HepG2 (cell line): Measurements from ENCODE around the gene OASL. TPM values are rescaled to one million over a fixed set of nuclear protein-coding genes. Genes with fewer than 3 reads are reported as not detected.
A peak's percentile ranks its signal among the peaks of the same experiment; 100 is the strongest.

ENCODE experiments used
- CCDC6 ChIP-seq: sonication (generic); formaldehyde crosslinking; IDR thresholded peaks from 2 replicates; pipeline ENCODE4 v1.8.1; 2022; ENCODE audit warnings: mild to moderate bottlenecking, missing genetic modification reagents, moderate library complexity
- DR1 ChIP-seq: sonication (generic); formaldehyde crosslinking; IDR thresholded peaks from 2 replicates; pipeline ENCODE4 v1.8.0; 2021; ENCODE audit warnings: mild to moderate bottlenecking, missing genetic modification reagents, inconsistent platforms
- FOSL1 ChIP-seq: sonication (generic); formaldehyde crosslinking; IDR thresholded peaks from 2 replicates; pipeline ENCODE4 v1.9.0; 2021; ENCODE audit warnings: missing genetic modification reagents, borderline replicate concordance
- FOSL2 ChIP-seq: sonication (generic); formaldehyde crosslinking; IDR thresholded peaks from 2 replicates; pipeline ENCODE4 v1.4.0; 2020; ENCODE audit warnings: missing genetic modification reagents
- HNRNPL ChIP-seq: fragments of 200-400 bp; formaldehyde crosslinking; IDR thresholded peaks from 2 replicates; pipeline ENCODE4 v1.6.1; 2017; ENCODE audit warnings: mild to moderate bottlenecking, low read depth, low read length
- NFE2 ChIP-seq: sonication (generic); formaldehyde crosslinking; IDR thresholded peaks from 2 replicates; pipeline ENCODE4 v1.4.0; 2020; ENCODE audit warnings: missing genetic modification reagents
- NFE2L2 ChIP-seq: fragments of 150-350 bp; IDR thresholded peaks from 2 replicates; pipeline ENCODE4 v1.6.1; 2014; ENCODE audit warnings: low read length
- RFXANK ChIP-seq: IDR thresholded peaks from 2 replicates; pipeline ENCODE4 v1.6.1; 2016
- ZNF24 ChIP-seq: fragments of 450-650 bp; IDR thresholded peaks from 2 replicates; pipeline ENCODE4 v1.6.1; 2017; ENCODE audit warnings: antibody characterized with exemption, mild to moderate bottlenecking
- ZNF577 ChIP-seq: sonication (generic); formaldehyde crosslinking; IDR thresholded peaks from 2 replicates; pipeline ENCODE4 v1.4.0; 2020; ENCODE audit warnings: mild to moderate bottlenecking, low read depth, missing genetic modification reagents, borderline replicate concordance
- ZNF605 ChIP-seq: sonication (generic); formaldehyde crosslinking; IDR thresholded peaks from 2 replicates; pipeline ENCODE4 v1.8.0; 2022; ENCODE audit warnings: mild to moderate bottlenecking, missing genetic modification reagents
- ZNF629 ChIP-seq: sonication (generic); formaldehyde crosslinking; conservative IDR thresholded peaks from 2 replicates; pipeline ENCODE4 v1.5.0; 2020; ENCODE audit warnings: missing genetic modification reagents
- ZNF660 ChIP-seq: sonication (generic); formaldehyde crosslinking; IDR thresholded peaks from 2 replicates; pipeline ENCODE4 v1.5.1; 2020; ENCODE audit warnings: mild to moderate bottlenecking, low read depth, missing genetic modification reagents, borderline replicate concordance
- ZNF703 ChIP-seq: sonication (generic); formaldehyde crosslinking; IDR thresholded peaks from 2 replicates; pipeline ENCODE4 v1.5.1; 2020; ENCODE audit warnings: missing genetic modification reagents, mild to moderate bottlenecking, moderate library complexity, borderline replicate concordance
- ZNF746 ChIP-seq: sonication (generic); formaldehyde crosslinking; IDR thresholded peaks from 2 replicates; pipeline ENCODE4 v1.8.0; 2022; ENCODE audit warnings: mild to moderate bottlenecking, missing genetic modification reagents
- ZSCAN25 ChIP-seq: sonication (generic); formaldehyde crosslinking; IDR thresholded peaks from 2 replicates; pipeline ENCODE4 v1.8.0; 2022; ENCODE audit warnings: mild to moderate bottlenecking, missing genetic modification reagents
- polyA plus RNA-seq, 8 experiments: library from polyadenylated mRNA; depleted of rRNA in 3 of 8; stranded (reverse) in 7 of 8; unstranded in 1 of 8; fragments of >200 nt; fragmentation: Illumina TruSeq in 4 of 8; extraction: Trizol in 4 of 8; gene quantifications; 2 replicates each; pipeline versions ENCODE4 v1.2.1 to v1.2.3, GENCODE V29; 2011 to 2016; ENCODE audit warnings: low read depth in 4 of 8, missing spikeins in 1 of 8, mixed read lengths in 1 of 8; ENCODE audit not compliant: insufficient read depth in 1 of 8
- total RNA-seq, 5 experiments: library from RNA; depleted of rRNA; stranded (reverse); fragments of >200 nt; fragmentation: Illumina TruSeq; extraction: Trizol; gene quantifications; 2 replicates each; pipeline ENCODE4 v1.2.3, GENCODE V29; 2016; ENCODE audit warnings: low read depth in 1 of 5
- TF ChIP-seq, protein P1 (sequence below): sonication (generic); formaldehyde crosslinking; IDR thresholded peaks from 2 replicates; pipeline ENCODE4 v1.8.1; 2023; ENCODE audit warnings: mild to moderate bottlenecking, inconsistent platforms, moderate library complexity, missing genetic modification reagents, borderline replicate concordance
- TF ChIP-seq, protein P2 (sequence below): IDR thresholded peaks from 2 replicates; pipeline ENCODE4 v1.6.1; 2016
- TF ChIP-seq, protein P3 (sequence below): sonication (generic); formaldehyde crosslinking; IDR thresholded peaks from 2 replicates; pipeline ENCODE4 v1.8.1; 2023; ENCODE audit warnings: missing genetic modification reagents, inconsistent platforms, borderline replicate concordance
- TF ChIP-seq, protein P4 (sequence below): IDR thresholded peaks from 2 replicates; pipeline ENCODE4 v1.6.1; 2012; ENCODE audit warnings: inconsistent platforms
- TF ChIP-seq, protein P5 (sequence below): sonication (generic); formaldehyde crosslinking; IDR thresholded peaks from 2 replicates; pipeline ENCODE4; 2020; ENCODE audit warnings: missing genetic modification reagents, mild to moderate bottlenecking, borderline replicate concordance
- TF ChIP-seq, protein P6 (sequence below): IDR thresholded peaks from 2 replicates; pipeline ENCODE4 v1.6.1; 2018; ENCODE audit warnings: missing genetic modification reagents, mild to moderate bottlenecking, missing compliant biosample characterization

Gene OASL
- total and polyA plus RNA-seq, 2 of the 13 experiments (the other 11 are each of a cell fraction or from before 2014, with no cell fraction given): 0.11 to 0.22 TPM

DNA sequence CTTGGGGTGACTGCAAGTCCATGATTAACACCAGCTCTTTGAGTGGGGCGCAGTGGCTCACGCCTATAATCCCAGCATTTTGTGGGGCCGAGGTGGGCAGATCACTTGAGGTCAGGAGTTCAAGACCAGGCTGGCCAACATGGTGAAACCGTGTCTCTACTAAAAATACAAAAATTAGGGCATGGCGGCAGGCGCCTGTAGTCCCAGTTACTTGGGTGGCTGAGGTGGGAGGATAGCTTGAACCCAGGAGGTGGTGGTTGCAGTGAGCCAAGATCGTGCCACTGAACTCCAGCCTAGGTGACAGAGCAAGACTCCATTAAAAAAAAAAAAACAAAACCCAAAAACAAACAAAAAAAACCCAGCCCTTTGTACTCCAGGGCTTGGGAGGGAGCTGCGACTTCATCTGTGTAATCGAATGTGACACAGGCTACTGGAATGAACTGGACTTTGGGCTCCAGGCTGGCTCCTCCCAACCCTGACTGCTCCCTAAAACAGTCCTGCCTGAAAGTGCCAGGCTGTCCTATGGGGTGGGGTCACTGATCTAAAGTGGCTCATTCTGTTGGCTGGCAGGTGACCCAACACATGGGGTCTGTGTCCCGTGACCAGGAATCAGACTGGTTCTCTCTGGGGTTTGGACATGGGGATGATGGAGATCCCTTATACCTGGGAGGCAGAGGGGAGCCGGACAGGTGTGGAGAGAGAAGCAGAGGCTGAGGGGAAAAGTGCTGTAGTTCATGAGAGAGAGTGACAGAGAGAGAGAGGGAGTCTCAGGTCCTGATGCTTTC, 13.4 kb downstream of the OASL start (continued):
- TF ChIP-seq, protein P1, sequence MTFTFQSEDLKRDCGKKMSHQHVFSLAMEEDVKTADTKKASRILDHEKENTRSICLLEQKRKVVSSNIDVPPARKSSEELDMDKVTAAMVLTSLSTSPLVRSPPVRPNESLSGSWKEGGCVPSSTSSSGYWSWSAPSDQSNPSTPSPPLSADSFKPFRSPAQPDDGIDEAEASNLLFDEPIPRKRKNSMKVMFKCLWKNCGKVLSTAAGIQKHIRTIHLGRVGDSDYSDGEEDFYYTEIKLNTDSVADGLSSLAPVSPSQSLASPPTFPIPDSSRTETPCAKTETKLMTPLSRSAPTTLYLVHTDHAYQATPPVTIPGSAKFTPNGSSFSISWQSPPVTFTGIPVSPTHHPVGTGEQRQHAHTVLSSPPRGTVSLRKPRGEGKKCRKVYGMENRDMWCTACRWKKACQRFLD (CRISPR knock-in tag): no peak
- TF ChIP-seq ZSCAN25 (CRISPR knock-in tag) (peak; percentile 20; the same call in 1 of the 2 replicates), ZNF703 (no peak), ZNF605 (peak; percentile 81), CCDC6 (CRISPR knock-in tag) (0 out of 2 replicates have a peak, but pooled peaks have one; percentile 6), ZNF746 (no peak), ZNF24 (no peak), FOSL2 (peak; percentile 93), HNRNPL (no peak), DR1 (CRISPR knock-in tag) (no peak), NFE2L2 (no peak), ZNF629 (CRISPR knock-in tag) (0 out of 2 replicates have a peak, but pooled peaks have one; percentile 6), ZNF660 (no peak), ZNF577 (CRISPR knock-in tag) (no peak), FOSL1 (CRISPR knock-in tag) (0 out of 2 replicates have a peak, but pooled peaks have one; percentile 45), RFXANK (CRISPR knock-in tag) (no peak), NFE2 (CRISPR knock-in tag) (no peak)
- TF ChIP-seq, protein P2, sequence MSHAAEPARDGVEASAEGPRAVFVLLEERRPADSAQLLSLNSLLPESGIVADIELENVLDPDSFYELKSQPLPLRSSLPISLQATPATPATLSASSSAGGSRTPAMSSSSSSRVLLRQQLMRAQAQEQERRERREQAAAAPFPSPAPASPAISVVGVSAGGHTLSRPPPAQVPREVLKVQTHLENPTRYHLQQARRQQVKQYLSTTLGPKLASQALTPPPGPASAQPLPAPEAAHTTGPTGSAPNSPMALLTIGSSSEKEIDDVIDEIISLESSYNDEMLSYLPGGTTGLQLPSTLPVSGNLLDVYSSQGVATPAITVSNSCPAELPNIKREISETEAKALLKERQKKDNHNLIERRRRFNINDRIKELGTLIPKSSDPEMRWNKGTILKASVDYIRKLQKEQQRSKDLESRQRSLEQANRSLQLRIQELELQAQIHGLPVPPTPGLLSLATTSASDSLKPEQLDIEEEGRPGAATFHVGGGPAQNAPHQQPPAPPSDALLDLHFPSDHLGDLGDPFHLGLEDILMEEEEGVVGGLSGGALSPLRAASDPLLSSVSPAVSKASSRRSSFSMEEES (CRISPR knock-in tag): no peak
- TF ChIP-seq, protein P3, sequence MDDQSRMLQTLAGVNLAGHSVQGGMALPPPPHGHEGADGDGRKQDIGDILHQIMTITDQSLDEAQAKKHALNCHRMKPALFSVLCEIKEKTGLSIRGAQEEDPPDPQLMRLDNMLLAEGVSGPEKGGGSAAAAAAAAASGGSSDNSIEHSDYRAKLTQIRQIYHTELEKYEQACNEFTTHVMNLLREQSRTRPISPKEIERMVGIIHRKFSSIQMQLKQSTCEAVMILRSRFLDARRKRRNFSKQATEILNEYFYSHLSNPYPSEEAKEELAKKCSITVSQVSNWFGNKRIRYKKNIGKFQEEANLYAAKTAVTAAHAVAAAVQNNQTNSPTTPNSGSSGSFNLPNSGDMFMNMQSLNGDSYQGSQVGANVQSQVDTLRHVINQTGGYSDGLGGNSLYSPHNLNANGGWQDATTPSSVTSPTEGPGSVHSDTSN: no peak
- TF ChIP-seq, protein P4, sequence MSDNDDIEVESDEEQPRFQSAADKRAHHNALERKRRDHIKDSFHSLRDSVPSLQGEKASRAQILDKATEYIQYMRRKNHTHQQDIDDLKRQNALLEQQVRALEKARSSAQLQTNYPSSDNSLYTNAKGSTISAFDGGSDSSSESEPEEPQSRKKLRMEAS: 0 out of 2 replicates have a peak, but pooled peaks have one; percentile 32
- TF ChIP-seq, protein P5, sequence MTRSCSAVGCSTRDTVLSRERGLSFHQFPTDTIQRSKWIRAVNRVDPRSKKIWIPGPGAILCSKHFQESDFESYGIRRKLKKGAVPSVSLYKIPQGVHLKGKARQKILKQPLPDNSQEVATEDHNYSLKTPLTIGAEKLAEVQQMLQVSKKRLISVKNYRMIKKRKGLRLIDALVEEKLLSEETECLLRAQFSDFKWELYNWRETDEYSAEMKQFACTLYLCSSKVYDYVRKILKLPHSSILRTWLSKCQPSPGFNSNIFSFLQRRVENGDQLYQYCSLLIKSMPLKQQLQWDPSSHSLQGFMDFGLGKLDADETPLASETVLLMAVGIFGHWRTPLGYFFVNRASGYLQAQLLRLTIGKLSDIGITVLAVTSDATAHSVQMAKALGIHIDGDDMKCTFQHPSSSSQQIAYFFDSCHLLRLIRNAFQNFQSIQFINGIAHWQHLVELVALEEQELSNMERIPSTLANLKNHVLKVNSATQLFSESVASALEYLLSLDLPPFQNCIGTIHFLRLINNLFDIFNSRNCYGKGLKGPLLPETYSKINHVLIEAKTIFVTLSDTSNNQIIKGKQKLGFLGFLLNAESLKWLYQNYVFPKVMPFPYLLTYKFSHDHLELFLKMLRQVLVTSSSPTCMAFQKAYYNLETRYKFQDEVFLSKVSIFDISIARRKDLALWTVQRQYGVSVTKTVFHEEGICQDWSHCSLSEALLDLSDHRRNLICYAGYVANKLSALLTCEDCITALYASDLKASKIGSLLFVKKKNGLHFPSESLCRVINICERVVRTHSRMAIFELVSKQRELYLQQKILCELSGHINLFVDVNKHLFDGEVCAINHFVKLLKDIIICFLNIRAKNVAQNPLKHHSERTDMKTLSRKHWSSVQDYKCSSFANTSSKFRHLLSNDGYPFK (CRISPR knock-in tag): peak; percentile 26; the same call in 1 of the 2 replicates
- TF ChIP-seq, protein P6, sequence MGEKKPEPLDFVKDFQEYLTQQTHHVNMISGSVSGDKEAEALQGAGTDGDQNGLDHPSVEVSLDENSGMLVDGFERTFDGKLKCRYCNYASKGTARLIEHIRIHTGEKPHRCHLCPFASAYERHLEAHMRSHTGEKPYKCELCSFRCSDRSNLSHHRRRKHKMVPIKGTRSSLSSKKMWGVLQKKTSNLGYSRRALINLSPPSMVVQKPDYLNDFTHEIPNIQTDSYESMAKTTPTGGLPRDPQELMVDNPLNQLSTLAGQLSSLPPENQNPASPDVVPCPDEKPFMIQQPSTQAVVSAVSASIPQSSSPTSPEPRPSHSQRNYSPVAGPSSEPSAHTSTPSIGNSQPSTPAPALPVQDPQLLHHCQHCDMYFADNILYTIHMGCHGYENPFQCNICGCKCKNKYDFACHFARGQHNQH (CRISPR knock-in tag): peak; percentile 51; the same call in 1 of the 2 replicates
